Left lobe of liver (tissue), 1 donor: ENCODE results near the gene VPS37D. TPM values are rescaled to one million over a fixed set of nuclear protein-coding genes. Genes with fewer than 3 reads are reported as not detected.

ENCODE experiments used
- total RNA-seq: library from RNA; stranded (reverse); gene quantifications from one replicate; pipeline ENCODE4 v1.2.1, GENCODE V29; 2021
- donor health status: DM: no; HTN: yes; CAD: no.

Gene VPS37D
- total RNA-seq, 1 donor from 2014 or later: 2.6 TPM

Other genes starting within 250 kb of the VPS37D start
- gene FZD9, start 234.1 kb upstream of the VPS37D start, total RNA-seq: 0.08 TPM
- 21.5 TPM for gene BAZ1B, start 145.5 kb upstream of the VPS37D start, total RNA-seq
- gene BCL7B, start 110.1 kb upstream of the VPS37D start, total RNA-seq: 21.9 TPM
- 16.1 TPM for gene TBL2, start 89.3 kb upstream of the VPS37D start, total RNA-seq
- gene MLXIPL, start 43.3 kb upstream of the VPS37D start, total RNA-seq: 457 TPM
- 10.0 TPM for gene DNAJC30, start 15.6 kb downstream of the VPS37D start, total RNA-seq
- gene BUD23, start 15.8 kb downstream of the VPS37D start, total RNA-seq: 28.2 TPM
- gene STX1A, start 51.8 kb downstream of the VPS37D start, total RNA-seq: 2.9 TPM
- gene ABHD11, start 71.0 kb downstream of the VPS37D start, total RNA-seq: 6.9 TPM
- gene CLDN3, start 102.4 kb downstream of the VPS37D start, total RNA-seq: 28.9 TPM
- gene CLDN4, start 163.2 kb downstream of the VPS37D start, total RNA-seq: 1.7 TPM
- gene METTL27, start 174.7 kb downstream of the VPS37D start, total RNA-seq: 0.96 TPM
- gene TMEM270, start 193.3 kb downstream of the VPS37D start, total RNA-seq: not detected